ENCODE results near the gene MYOG. TPM values are rescaled to one million over a fixed set of nuclear protein-coding genes. Genes with fewer than 3 reads are reported as not detected.

The MYOG gene
- total RNA-seq, result not detected in 2 replicates
- polyA plus RNA-seq, result not detected in 2 replicates

DNA sequence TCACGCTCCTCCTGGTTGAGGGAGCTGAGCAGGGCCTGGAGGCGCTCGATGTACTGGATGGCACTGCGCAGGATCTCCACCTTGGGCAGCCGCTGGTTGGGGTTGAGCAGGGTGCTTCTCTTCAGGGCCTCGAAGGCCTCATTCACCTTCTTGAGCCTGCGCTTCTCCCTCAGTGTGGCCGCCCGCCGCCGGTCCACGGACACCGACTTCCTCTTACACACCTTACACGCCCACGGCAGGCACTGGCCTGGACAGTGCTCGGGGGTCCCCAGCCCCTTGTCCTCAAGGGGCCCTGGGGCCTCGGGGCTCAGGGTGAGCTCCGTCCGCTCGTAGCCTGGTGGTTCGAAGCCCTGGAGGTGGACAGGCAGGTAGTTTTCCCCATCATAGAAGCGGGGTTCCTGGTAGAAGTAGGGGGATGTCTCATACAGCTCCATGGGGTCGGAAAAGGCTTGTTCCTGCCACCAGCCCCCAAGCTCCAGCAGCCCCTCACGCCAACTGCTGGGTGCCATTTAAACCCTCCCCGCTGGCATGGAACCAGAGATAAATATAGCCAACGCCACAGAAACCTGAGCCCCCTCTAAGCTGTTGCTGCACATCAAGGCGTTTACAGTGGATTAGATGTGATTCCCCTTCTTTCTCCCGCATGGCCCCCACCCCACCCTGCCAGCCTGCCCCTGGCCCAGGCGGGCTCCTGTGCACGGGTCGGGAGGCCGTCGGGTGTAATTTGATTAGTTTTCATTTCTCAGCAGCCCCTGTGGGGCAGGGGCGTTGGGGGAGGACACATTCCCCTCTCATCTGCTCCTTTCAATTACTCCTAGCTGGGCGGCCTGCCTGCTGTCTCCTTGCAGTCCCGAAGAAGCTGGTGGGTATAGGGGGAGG, at the start of gene MYOG:
TSS of gene MYOG (minus strand) at position 485 of the 879 bp plus-strand sequence. CDS start at position 434, 51 bp downstream.
- no peak within 1 kb of the TSS for H3K4me3 ChIP-seq
- H3K36me3 ChIP-seq (replicated peaks; ENCODE audit: insufficient read depth, low read depth), result no peaks in the 10 kb centered on the region
- H3K4me1 ChIP-seq (ENCODE audit: insufficient read depth), result no peaks in the 10 kb centered on the region
- no peak within 1 kb of the TSS for H3K27ac ChIP-seq
- DNase-seq (ENCODE audit: low spot score), result no peak
- TF ChIP-seq EZH2 (IDR thresholded peaks at IDR 0.05; ENCODE audit: borderline replicate concordance), result no peak
- H2AFZ ChIP-seq, result no peak within 1 kb of the TSS
- H3K9me2 ChIP-seq (replicated peaks; ENCODE audit: insufficient read depth), result no peaks in the 10 kb centered on the region
- H3K4me2 ChIP-seq, result no peak within 1 kb of the TSS
- H3K9me3 ChIP-seq (ENCODE audit: low read depth), result no peaks in the 10 kb centered on the region
- WGBS (ENCODE audit: low lambda C conversion rate, missing lambda C conversion rate), result 85% methylated on average over 34 of the region's 36 CpGs
- H3K27me3 ChIP-seq, result no peaks in the 10 kb centered on the region
- no peaks in the 10 kb centered on the region for H3K79me2 ChIP-seq
- no peaks in the 10 kb centered on the region for H4K20me1 ChIP-seq (ENCODE audit: insufficient read depth, poor library complexity, severe bottlenecking)

DNA sequence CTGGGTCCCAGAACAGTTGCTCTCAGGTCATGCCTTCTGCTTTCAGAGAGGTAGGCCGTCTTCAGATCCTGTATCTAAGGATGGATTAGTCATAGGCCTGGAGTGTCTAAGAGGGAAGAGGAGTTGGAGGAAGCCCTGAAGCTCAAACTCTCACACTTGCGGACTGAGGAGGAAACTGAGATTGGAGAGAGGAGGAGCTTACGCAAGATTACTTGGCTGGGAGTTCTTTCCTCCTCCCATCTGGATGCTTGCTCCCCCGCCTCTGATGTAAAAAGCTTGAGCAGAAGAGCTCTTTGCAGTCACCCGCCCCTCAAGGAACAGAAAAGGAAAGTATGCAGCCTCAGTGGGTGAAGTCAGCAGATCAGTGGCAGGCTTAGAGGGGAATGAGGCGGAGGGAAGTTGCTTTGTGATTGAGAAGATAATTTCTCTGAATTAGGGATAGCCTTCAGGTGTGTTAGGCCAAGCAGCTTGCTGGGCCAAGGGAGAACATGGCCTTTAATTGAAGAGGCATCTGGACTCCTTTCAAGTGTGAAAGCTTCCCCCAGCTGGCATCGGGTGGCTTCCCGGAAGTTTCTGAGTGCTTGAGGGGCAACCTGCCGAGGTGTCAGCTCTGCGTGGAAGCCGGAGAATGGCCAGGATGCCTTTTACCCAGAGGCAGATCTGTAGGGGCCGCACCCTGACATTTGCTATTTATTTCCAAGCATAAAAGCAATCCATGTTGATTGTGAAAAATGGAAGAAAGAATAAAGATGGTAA, 48.3 kb upstream of the MYOG start:
- Histone ChIP-seq H3K36me3 (replicated peaks; ENCODE audit: insufficient read depth, low read depth) (no peaks in the 10 kb centered on the region), H3K4me2 (no peak overlapping the region), H2AFZ (no peak overlapping the region), H3K4me3 (no peak overlapping the region), H3K9me3 (ENCODE audit: low read depth) (no peaks in the 10 kb centered on the region), H3K4me1 (ENCODE audit: insufficient read depth) (peaks cover 10% of the 10 kb centered on the region), H3K27me3 (no peaks in the 10 kb centered on the region), H3K9me2 (replicated peaks; ENCODE audit: insufficient read depth) (no peaks in the 10 kb centered on the region), H4K20me1 (ENCODE audit: insufficient read depth, poor library complexity, severe bottlenecking) (no peaks in the 10 kb centered on the region), H3K79me2 (no peaks in the 10 kb centered on the region), H3K27ac (no peak overlapping the region)
- TF ChIP-seq EZH2phosphoT487 (IDR thresholded peaks at IDR 0.05; ENCODE audit: low read depth, severe bottlenecking, unreplicated experiment), result no peak
- WGBS (ENCODE audit: low lambda C conversion rate, missing lambda C conversion rate), result 82% methylated on average over 12 of the region's 12 CpGs
- DNase-seq (ENCODE audit: low spot score), result peak; percentile 38

DNA sequence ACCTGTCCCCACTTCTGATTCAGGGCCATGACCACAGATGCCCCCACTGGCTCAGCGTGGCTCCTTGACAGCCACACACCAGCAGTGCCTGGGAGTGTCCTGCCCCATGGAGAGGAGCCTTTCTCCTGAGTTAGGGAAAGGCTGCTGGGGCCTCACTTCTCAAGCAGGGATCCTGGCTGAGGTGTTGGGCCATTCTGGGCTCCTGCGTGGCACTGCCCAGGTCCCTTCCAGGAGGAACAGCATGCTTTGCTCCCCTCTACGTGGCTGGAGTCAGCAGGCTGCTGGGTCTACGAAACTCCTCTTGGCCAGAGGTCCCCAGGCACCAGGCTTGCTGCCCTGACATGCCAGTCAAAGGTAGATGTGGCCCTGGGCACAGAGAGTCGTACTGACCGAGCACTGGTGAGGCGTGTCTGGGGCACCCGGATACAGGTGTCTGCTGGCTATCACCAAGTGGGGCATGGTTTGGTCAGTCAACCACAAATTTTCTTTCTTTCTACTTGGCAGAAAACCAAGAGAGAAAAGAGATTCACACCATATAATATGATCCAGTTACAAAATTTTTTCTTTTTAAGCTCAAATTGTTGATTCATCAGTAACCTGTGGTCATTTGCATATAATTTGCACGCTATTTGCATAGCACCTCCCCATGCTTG, 45.9 kb upstream of the MYOG start:
- TF ChIP-seq, protein P1, sequence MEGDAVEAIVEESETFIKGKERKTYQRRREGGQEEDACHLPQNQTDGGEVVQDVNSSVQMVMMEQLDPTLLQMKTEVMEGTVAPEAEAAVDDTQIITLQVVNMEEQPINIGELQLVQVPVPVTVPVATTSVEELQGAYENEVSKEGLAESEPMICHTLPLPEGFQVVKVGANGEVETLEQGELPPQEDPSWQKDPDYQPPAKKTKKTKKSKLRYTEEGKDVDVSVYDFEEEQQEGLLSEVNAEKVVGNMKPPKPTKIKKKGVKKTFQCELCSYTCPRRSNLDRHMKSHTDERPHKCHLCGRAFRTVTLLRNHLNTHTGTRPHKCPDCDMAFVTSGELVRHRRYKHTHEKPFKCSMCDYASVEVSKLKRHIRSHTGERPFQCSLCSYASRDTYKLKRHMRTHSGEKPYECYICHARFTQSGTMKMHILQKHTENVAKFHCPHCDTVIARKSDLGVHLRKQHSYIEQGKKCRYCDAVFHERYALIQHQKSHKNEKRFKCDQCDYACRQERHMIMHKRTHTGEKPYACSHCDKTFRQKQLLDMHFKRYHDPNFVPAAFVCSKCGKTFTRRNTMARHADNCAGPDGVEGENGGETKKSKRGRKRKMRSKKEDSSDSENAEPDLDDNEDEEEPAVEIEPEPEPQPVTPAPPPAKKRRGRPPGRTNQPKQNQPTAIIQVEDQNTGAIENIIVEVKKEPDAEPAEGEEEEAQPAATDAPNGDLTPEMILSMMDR (IDR thresholded peaks at IDR 0.05; ENCODE audit: poor library complexity), result no peak
- TF ChIP-seq EZH2 (IDR thresholded peaks at IDR 0.05; ENCODE audit: borderline replicate concordance) (no peak), EZH2phosphoT487 (IDR thresholded peaks at IDR 0.05; ENCODE audit: low read depth, severe bottlenecking, unreplicated experiment) (no peak)
- 92% methylated on average over 9 of the region's 9 CpGs for WGBS (ENCODE audit: low lambda C conversion rate, missing lambda C conversion rate)

DNA sequence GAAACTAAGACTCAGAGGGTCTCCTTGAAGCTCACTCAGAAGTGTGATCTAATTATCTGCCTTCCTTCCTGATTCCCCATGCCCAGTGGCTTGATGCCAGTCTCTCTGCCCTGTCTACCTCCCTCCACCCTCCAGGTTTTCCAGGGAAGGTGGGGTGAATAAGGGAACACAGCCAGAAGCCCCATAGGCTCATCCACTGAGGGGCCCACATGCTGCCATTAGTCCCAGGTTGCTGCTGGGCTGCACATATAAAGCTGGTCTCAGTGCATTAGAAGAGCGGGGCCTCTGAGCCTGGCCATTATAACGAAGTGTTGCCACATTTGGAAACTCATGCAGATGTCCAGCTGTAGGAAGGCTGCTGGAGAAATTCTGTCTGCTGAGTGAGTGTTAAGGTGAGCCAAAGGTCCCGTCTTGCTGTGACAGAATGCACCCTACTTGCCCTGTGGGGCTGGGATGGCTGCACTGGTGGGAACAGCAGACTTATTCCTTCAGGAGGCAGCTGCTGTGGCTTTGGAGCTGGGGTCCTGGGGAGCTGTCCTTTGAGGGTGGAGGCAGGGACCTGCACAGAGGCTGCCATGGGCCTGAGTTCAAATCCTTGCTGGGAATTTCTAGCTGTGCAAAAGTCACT, 44.7 kb upstream of the MYOG start:
- H3K27ac ChIP-seq, result no peak overlapping the region
- no peaks in the 10 kb centered on the region for H4K20me1 ChIP-seq (ENCODE audit: insufficient read depth, poor library complexity, severe bottlenecking)
- TF ChIP-seq, protein P1 (IDR thresholded peaks at IDR 0.05; ENCODE audit: poor library complexity), result no peak
- TF ChIP-seq EZH2phosphoT487 (IDR thresholded peaks at IDR 0.05; ENCODE audit: low read depth, severe bottlenecking, unreplicated experiment) (no peak), EZH2 (IDR thresholded peaks at IDR 0.05; ENCODE audit: borderline replicate concordance) (no peak)
- H3K27me3 ChIP-seq, result peaks cover 12% of the 10 kb centered on the region
- no peak overlapping the region for H3K4me2 ChIP-seq
- WGBS (ENCODE audit: low lambda C conversion rate, missing lambda C conversion rate), result 91% methylated on average over 3 of the region's 3 CpGs
- H3K9me3 ChIP-seq (ENCODE audit: low read depth), result no peaks in the 10 kb centered on the region
- H3K9me2 ChIP-seq (replicated peaks; ENCODE audit: insufficient read depth), result no peaks in the 10 kb centered on the region
- H3K36me3 ChIP-seq (replicated peaks; ENCODE audit: insufficient read depth, low read depth), result no peaks in the 10 kb centered on the region
- no peak overlapping the region for H2AFZ ChIP-seq
- no peaks in the 10 kb centered on the region for H3K79me2 ChIP-seq
- H3K4me3 ChIP-seq, result no peak overlapping the region
- peaks cover 18% of the 10 kb centered on the region for H3K4me1 ChIP-seq (ENCODE audit: insufficient read depth)
- DNase-seq (ENCODE audit: low spot score), result no peak

More for the DNA sequence above, 45.9 kb upstream of the MYOG start:
- Histone ChIP-seq H3K27ac (no peak overlapping the region), H4K20me1 (ENCODE audit: insufficient read depth, poor library complexity, severe bottlenecking) (no peaks in the 10 kb centered on the region), H3K36me3 (replicated peaks; ENCODE audit: insufficient read depth, low read depth) (no peaks in the 10 kb centered on the region), H3K9me2 (replicated peaks; ENCODE audit: insufficient read depth) (no peaks in the 10 kb centered on the region), H3K27me3 (peaks cover 9% of the 10 kb centered on the region), H3K79me2 (no peaks in the 10 kb centered on the region), H3K4me2 (no peak overlapping the region), H2AFZ (no peak overlapping the region), H3K4me3 (no peak overlapping the region), H3K4me1 (ENCODE audit: insufficient read depth) (peaks cover 23% of the 10 kb centered on the region), H3K9me3 (ENCODE audit: low read depth) (no peaks in the 10 kb centered on the region)
- no peak for DNase-seq (ENCODE audit: low spot score)
